Activated naive CD8-positive, alpha-beta T cell treated with anti-CD3 and anti-CD28 coated beads, Interleukin-2, amount 50 U/mL, for 16 hours (primary cell): ENCODE data around the gene FGFR1OP2.
"Not testable (repeated sequence)": the region's sequence is repeated elsewhere in the genome, so short reads cannot be mapped to it uniquely, and the experiment has no call there.

Experiments used
- DNase-seq: peaks from one replicate; pipeline ENCODE4 v3.0.0-alpha.2; 2020; ENCODE audit warnings: low read depth, low spot score

The FGFR1OP2 gene

GRCh38 chr12:26941215-26941594 lies 2.9 kb downstream of the FGFR1OP2 start:
- no peak for DNase-seq

- DNase-seq = no peak
These were observed 10.0 kb downstream of the FGFR1OP2 start for GRCh38 chr12:26948309-26948708.

DNA sequence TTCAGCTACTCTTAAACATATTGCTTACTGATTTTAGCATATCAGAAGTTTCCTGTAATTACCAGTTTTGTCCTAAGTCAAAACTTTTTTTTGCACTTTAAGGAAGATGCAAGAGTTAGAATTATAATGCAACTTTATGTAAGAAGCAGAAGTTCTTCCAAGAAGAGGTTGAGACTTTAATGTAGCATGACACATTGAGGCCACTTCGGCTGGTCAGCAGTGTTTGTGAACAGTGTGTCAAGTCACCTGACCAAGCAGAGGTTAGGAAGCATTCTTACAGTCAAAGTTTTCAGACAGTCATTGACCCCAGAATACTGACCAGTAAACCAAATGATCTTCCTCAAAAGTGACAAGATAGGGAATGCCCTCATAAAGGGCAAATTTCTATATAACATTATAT lies 15.2 kb downstream of the FGFR1OP2 start:
- DNase-seq = no peak

DNA sequence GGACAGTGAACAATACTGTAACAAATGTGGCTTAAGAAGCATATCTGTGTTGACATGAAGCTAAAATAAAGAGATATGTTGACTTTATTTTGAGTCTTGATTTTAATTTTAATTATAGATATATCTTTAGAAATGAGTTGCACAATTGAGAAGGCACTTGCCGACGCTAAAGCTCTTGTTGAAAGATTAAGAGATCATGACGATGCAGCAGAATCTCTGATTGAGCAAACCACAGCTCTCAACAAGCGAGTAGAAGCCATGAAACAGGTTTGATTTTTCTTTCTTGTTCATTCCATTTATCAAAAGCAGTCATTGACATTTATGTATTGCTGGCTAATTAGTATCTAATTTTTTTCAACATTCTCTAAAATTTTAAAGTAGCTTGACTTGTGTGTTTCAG lies 15.8 kb downstream of the FGFR1OP2 start:
- DNase-seq = no peak

- DNase-seq = not testable (repeated sequence)
These were observed 23.1 kb downstream of the FGFR1OP2 start for GRCh38 chr12:26961391-26961790.

DNA sequence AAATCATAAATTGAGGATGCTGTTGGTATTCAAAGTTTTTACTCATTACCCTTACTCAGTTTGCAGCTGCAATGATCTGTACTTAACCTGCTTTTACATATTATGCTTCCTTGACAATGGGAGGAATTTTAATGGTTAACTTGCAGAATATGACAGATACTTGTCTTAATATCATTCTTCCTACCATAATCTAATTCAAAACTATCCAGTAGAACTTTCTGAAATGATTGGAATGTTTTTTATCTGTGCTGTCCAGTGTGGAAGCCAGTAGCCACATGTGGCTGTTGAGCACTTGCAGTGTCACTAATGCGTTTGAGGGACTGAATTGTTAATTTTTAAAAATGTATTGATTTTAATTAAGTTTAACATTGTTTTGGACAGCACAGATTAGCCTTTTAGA lies 23.5 kb downstream of the FGFR1OP2 start:
- DNase-seq = no peak

- no peak for DNase-seq
These were observed 25.1 kb downstream of the FGFR1OP2 start for GRCh38 chr12:26963413-26963812.

GRCh38 chr12:26966842-26967241 lies 28.6 kb downstream of the FGFR1OP2 start:
- no peak for DNase-seq

GRCh38 chr12:26970136-26970535 lies 31.9 kb downstream of the FGFR1OP2 start:
- DNase-seq = no peak

DNA sequence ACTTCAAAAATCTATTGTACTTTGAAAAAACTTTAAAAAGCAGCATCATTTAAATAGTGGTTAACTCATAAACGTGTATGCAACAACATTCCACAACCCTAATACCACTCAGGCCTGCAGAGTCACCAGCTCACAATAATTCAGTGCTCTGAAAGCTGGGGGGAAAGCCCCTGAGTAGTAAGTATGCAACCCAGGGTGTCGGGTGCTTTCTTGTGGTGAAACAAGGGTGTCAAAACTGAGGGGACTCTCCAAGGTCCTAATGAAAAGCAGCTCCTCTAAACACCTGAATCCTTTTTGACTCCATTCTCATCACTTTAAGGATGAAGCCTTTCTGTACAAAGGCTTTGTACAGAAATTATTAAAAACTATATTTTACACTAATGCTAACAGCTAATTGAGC lies 33.7 kb downstream of the FGFR1OP2 start:
- peak; percentile 33 for DNase-seq

- no peak for DNase-seq
These were observed 38.4 kb downstream of the FGFR1OP2 start for GRCh38 chr12:26976687-26977086.

- DNase-seq = no peak
These were observed 40.5 kb downstream of the FGFR1OP2 start for GRCh38 chr12:26978801-26979200.

GRCh38 chr12:26979733-26980132 lies 41.5 kb downstream of the FGFR1OP2 start:
- no peak for DNase-seq

GRCh38 chr12:26982866-26983265 lies 44.6 kb downstream of the FGFR1OP2 start:
- no peak for DNase-seq

DNA sequence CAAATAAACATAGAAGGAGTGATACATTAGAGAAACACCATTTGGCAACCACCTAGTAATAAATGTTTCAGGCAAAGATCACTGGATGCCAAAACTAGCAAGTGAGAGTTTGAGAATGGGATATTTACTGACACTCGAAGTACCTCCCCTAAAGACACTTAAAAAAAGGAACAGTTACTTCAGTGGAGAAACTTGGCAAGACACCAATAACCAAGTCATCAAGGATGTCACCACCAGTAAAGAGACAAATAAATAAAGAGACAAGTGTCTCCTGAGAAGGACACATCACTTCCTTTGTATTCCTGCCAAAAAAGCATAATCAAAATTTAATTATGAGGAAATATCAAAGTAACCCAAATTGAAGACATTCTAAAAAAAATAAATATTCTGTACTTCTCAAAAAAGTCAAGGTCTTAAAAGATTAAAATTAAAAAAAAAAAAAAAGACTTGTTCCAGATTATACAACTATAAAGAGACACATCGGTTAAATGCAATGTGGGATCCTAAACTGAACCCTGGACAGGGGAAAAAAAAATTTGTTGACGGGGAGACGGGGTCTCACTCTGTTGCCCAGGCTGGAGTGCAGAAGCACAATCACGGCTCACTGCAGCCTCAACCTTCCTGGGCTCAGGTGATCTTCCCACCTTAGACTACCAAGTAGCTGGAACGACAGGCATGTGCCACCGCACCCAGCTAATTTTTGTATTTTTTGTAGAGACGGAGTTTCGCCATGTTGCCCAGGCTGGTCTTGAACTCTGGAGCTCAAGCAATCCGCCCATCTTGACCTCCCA lies 49.6 kb downstream of the FGFR1OP2 start:
- DNase-seq = no peak

DNA sequence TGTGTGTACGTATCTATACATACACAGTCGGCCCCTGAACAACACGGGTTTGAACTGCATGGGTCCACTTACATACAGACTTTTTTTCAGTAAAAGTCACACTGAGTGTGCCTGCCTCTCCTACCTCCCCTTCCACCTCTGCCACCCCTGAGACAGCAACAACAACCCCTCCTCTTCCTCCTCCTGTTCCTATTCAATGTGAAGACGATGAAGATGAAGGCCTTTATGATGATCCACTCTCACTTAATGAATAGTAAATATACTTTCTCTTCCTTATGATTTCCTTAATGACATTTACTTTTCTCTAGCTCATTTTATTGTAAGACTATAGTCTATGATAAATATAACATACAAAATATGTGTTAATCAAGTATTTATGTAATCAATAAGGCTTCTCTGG lies 50.4 kb downstream of the FGFR1OP2 start:
- no peak for DNase-seq

DNA sequence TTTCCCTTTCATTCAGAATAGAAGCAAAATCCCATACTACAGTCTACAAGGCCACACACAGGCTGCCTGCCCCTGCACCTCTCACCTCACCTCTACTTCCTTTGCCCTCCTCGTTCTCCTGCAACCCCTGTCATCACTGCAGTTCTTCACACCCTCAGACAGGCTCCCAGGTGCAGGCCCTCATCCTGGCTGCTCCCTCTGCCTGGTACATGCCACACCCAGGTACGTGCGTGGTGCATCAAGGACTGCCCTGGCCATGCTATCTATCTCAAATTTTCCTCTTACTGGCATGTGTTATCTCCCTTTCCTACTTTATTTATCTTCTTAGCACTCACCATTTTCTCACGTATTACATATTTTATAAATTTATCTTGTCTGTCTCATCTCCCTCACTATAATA lies 51.6 kb downstream of the FGFR1OP2 start:
- DNase-seq = no peak

GRCh38 chr12:26991826-26992225 lies 53.6 kb downstream of the FGFR1OP2 start:
- no peak for DNase-seq

DNA sequence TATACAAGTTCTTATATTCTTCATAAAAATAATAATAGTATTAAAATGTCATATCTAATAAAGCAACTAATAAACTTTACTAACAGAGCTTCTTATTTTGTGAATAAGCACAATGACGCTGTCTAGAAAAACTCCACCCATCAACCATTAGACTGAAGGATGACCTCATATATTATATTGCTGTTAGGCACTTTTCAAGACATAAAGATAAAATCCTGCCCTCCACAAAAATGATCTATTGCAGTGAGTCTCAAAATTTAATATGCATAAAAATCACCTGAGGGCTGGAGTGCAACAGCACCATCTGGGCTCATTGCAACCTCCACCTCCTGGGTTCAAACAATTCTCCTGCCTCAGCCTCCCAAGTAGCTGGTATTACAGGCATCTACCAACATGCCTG lies 55.8 kb downstream of the FGFR1OP2 start:
- no peak for DNase-seq

GRCh38 chr12:26995706-26996105 lies 57.4 kb downstream of the FGFR1OP2 start:
- DNase-seq = no peak

GRCh38 chr12:26997003-26997402 lies 58.7 kb downstream of the FGFR1OP2 start:
- DNase-seq = no peak

DNA sequence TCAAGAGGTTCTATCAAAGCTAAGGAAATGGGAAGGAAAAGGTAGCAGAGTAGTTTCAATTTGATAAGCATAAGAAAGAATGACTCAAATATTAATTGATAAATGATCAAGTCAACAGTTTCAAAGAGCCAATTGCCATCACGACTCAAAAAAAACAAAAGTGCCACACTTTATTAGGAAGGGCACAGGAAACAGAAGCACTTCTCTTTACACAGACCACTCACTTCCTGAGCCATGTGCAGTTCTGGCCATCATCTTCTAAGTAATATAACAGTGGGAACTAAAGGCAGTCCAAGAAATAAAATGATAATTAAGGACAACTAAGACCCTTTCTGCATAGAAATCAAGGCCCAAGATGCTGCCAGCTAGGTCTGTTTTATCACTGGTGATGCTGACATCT lies 62.7 kb downstream of the FGFR1OP2 start:
- DNase-seq = no peak

DNA sequence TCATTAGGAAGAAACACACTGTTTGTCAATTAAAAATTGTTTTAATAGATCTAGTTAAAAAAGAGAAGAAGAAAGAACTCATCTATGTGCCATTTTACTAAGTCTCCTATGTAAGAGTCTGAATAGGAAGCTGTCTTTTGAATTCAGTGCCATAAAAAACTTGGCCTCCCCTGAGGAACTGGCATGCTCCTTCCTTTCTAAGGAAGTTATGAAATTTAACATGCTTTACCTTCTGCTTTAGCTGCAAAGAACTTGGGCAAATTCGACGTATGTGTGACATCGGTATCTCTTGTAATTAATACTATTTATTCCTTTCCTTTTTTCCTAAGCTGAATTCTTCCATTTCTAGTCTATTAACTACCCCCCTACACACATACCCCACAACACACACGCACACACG lies 63.4 kb downstream of the FGFR1OP2 start:
- no peak for DNase-seq

GRCh38 chr12:27002141-27002540 lies 63.9 kb downstream of the FGFR1OP2 start:
- DNase-seq = no peak
